ENCODE results near the gene FGFR3.

FGFR3 gene

GRCh38 chr4:1803523-1804423, 10.7 kb downstream of the FGFR3 start:
- no peak for DNase-seq

DNA sequence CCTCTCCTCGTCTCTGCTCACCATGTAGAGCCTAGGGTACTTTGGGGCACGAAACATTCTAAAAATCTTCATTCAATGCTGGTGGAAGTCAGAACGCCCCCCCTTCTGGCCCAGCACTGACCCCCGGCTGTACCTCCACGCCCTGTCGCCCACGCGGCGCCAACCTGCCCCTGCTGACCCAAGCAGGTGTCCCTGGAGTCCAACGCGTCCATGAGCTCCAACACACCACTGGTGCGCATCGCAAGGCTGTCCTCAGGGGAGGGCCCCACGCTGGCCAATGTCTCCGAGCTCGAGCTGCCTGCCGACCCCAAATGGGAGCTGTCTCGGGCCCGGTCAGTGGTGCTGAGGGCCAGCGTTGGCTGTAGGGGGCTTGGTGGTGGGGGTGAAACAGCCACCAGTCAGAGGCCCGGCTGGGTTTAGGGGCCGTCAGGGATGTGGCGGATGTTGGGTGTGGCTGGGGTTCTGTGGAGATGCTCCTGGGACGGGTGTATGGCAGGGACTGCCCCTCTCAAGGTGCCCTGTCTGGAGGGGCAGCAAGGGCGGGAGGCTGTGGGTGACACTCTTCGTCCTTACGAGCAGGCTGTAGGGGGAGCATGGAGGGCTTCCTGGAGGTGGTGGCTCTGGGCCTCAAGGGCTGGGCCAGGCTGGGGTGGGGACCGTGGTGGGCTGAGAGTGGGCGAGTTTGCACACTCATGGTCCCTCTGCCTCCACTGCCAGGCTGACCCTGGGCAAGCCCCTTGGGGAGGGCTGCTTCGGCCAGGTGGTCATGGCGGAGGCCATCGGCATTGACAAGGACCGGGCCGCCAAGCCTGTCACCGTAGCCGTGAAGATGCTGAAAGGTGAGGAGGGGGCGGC, 11.8 kb downstream of the FGFR3 start:
- no peak for DNase-seq

DNA sequence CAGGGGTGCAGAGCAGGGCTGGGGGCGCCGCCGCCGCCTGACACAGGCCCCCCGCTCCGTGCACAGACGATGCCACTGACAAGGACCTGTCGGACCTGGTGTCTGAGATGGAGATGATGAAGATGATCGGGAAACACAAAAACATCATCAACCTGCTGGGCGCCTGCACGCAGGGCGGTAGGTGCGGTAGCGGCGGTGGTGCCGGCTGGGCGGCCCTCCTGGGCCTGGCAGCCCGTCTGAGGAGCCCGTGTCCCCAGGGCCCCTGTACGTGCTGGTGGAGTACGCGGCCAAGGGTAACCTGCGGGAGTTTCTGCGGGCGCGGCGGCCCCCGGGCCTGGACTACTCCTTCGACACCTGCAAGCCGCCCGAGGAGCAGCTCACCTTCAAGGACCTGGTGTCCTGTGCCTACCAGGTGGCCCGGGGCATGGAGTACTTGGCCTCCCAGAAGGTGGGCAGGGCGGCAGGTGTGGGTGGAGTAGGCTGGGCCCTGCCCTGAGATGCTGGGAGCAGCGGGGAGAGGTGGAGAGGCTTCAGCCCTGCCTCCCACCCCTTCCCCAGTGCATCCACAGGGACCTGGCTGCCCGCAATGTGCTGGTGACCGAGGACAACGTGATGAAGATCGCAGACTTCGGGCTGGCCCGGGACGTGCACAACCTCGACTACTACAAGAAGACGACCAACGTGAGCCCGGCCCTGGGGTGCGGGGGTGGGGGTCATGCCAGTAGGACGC, 12.6 kb downstream of the FGFR3 start:
- DNase-seq = no peak

DNA sequence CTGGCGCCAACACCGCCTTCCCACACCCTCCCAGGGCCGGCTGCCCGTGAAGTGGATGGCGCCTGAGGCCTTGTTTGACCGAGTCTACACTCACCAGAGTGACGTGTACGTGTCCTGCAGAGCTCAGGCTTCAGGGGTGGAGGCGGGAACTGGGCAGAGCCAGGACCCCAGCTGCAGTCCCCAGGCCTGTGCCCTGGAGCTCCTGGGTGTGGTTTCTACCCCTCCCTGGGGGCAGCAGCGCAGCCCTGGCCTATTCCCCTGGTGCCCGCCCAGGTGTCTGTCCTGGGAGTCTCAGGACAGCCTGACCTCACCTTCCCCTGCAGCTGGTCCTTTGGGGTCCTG, 13.1 kb downstream of the FGFR3 start:
- DNase-seq = no peak

DNA sequence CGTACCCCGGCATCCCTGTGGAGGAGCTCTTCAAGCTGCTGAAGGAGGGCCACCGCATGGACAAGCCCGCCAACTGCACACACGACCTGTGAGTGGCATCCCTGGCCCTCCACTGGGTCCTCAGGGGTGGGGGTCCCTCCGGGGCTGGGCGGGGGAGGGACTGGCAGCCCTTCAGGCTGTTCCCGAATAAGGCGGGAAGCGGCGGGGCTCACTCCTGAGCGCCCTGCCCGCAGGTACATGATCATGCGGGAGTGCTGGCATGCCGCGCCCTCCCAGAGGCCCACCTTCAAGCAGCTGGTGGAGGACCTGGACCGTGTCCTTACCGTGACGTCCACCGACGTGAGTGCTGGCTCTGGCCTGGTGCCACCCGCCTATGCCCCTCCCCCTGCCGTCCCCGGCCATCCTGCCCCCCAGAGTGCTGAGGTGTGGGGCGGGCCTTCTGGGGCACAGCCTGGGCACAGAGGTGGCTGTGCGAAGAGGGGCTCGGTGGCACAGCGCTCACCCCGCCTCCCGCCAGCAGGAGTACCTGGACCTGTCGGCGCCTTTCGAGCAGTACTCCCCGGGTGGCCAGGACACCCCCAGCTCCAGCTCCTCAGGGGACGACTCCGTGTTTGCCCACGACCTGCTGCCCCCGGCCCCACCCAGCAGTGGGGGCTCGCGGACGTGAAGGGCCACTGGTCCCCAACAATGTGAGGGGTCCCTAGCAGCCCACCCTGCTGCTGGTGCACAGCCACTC, 13.7 kb downstream of the FGFR3 start:
- DNase-seq = no peak

- DNase-seq = no peak
These were observed 14.3 kb downstream of the FGFR3 start for GRCh38 chr4:1807332-1807777.

GRCh38 chr4:1808396-1808795, 15.3 kb downstream of the FGFR3 start:
- no peak for DNase-seq

DNA sequence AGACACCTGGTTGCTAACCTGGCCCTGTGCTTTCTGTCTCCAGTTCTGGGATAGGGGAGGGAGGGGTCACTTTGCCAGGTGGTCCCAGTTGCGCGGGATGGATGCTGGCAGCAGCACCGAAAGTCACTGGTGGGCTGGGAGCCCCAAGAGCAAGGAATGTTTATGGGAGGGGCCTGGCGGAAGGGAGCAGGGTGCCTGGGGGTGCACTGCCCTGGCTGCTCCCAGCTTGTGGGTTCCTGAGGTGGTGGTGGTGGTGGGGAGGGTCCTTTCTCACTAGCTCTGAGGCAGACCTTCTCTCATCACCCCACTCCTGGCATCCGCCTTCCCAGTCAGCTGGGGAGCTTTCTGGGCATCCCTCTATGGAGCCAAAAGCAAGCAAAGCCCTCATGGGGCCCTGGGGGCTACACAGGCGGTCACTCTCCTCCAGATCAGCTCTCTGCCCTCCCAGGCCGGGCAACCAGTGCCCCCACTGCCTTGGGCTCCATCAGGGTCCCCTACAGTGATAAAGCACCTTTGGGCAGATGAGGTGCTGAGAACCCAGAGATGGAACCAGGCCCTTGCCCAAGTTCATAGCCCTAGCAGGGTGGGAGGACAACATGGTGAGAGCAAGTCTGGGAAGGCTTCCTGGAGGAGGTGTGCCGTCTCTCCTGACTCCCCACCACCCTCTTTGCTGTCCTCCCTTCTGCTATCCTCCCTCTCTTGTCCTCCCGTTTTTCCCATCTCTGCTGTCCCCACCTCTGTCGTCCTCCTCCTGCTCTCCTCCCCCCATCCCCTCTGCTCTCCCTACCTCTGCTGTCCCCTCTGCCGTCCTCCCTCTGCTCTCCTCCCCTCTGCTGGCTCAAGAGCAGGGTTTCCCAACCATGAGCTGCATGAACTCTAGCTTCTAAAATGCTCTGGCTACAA, 16.0 kb downstream of the FGFR3 start:
- no peak for DNase-seq

- DNase-seq = peak; percentile 91
These were observed 16.8 kb downstream of the FGFR3 start for GRCh38 chr4:1809754-1810502.

DNA sequence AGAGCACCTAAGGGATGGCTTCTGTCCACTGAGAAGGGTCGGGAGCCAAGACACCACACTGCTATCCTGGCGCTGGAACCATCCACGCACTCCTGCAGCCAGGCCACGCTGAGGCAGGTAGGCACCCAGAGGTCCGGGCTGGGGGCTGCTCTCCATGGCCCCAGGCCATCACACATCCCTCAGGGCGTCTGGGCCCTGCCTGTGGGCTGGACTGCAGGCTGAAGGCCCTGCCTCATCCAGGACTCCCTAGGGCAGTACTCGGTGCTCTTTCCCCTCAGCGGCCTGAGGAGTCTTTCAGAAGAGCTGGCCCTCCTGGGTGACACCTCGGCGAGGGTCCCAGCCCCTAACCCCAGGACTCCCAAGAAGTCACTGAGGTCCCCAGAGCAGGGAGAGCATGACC, 17.7 kb downstream of the FGFR3 start:
- DNase-seq = no peak

DNA sequence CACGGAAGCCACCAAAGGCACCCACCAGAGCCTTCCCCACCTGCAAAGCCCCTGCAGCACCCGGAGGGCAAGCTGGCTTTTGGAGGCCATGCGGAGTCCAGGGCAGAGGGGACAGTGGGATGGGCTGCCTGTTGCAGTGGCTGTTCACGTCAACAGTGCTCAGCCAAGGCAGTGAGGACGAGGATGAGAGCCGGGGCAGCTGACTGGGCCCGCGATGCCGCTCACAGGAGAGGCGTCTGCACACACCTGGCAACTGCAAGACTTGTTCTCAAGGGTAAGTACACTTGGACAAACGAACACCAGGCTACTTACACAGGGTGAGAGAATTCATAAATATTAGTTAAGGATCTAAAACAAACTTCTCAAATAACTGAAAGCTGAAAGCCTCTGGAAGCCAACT, 19.6 kb downstream of the FGFR3 start:
- DNase-seq = no peak

GRCh38 chr4:1813231-1813630, 20.1 kb downstream of the FGFR3 start:
- no peak for DNase-seq

- no peak for DNase-seq
These were observed 20.8 kb downstream of the FGFR3 start for GRCh38 chr4:1813915-1814314.

- DNase-seq = no peak
These were observed 21.4 kb downstream of the FGFR3 start for GRCh38 chr4:1814453-1814852.

- no peak for DNase-seq
These were observed 22.3 kb downstream of the FGFR3 start for GRCh38 chr4:1815096-1815996.

DNA sequence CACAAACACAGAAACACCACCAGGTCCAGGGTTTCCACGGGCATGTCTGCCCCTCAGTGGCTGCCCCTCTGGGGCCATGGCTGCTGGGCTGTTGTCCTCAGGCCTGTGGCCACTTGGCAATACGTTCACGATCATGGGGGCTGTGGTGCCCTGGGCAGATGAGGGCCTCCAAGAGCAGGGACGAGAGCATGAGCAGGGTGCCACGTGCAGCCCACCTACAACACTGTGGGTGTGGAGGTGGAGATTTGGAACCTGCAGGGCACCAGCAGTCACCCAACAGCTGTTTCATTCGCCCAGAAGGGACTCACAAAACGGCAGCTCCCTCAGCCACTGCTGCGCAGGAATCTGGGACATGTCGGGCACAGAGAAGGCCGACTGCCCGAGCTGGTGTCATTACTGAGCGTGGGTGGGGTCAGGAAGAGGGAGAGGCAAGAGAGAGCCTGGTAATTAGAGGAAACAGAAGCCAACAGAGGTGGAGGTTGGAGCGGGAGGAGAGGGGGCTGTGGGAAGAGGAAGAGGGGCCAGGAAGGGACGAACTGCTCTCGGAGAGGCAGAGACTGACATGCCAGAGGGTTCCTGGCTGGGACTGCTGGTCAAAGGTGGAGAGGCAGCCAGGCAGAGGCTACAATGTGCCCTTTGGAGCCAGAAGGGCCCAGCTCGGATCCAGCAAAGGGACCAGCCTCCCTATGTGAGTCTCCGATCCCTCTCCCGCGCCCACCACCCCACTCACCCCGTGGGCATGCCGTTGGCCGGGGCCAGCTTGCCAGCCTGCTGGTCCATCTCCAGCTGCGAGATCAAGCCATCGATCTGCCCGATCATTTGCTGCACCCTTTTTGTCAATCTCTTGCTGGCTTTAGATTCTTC, 23.1 kb downstream of the FGFR3 start:
- DNase-seq = no peak

DNA sequence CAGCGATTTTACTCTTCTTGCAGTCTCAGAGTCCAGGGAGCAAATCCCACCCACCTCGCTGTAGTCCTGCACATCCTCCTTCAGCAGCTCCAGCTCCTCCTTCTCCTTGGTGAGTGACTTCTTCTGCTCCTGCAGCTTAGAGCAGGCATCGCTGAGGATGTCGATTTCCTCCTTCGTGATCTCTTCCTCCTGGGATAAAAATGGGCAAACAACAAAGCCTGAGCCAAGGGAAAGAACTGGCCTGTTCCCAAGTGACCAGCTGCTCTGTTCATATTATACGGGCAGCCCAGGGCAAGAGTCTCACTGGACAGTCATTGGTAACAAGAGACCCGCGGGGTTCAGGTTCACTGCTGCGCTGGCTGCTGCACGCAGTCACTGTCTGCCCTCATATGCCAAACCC, 26.2 kb downstream of the FGFR3 start:
- DNase-seq = no peak

GRCh38 chr4:1819816-1820215, 26.7 kb downstream of the FGFR3 start:
- DNase-seq = no peak
